ENCODE measurements around the gene ZNF582.
A peak's percentile ranks its signal among the peaks of the same experiment; 100 is the strongest.
"Not testable (repeated sequence)": the region's sequence is repeated elsewhere in the genome, so short reads cannot be mapped to it uniquely, and the experiment has no call there.

ZNF582 gene

DNA sequence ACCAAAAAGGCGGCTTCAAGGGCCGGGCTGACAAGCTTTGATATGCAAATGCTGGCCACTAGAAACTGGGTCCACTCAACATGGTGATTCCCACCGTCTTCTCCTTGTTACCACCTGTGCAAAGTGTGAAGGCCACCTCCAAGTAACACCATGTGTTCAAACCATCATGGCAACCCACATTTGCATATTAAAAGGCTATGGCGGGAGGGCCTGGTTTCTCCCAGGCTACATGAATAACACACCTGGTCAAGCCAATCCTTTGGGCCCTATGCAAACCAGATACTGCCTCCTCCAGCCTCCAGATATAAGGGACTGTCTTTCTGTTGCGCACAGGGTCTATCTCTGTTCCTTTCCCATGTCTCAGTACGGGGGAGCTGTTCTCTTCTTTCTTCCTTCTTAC is 42.1 kb downstream of the ZNF582 start:
- no peak for DNase-seq (ENCODE audit: low spot score)

DNA sequence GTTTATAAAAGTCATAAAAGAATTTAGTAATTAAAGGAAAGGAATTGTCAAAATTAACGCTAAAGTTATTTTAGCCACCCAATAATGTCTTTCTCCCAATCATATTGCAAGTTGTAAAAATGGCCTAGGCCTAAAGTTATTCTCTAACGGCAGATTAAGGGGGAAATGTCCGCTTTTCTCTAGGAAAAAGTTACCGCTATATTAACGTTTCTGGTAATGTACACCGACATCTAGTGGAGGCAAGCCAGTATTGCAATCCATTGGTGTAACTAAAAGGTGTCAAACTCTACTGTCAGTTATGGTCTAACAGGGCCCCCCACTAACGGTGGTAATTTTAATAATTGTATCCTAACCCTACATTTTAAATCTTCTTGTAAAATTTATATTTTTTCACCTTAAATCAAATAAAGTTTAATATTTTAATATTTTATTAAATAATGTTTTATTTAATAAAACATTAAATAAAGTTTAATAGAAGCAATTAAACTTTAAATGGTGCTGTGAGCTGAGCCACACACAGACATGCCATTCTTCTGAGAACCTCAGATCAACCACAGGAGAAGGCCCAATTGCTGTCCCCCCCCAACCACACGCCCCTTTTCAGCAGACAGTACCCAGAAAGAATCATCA is 42.8 kb downstream of the ZNF582 start:
- DNase-seq (ENCODE audit: low spot score): peak; percentile 68

DNA sequence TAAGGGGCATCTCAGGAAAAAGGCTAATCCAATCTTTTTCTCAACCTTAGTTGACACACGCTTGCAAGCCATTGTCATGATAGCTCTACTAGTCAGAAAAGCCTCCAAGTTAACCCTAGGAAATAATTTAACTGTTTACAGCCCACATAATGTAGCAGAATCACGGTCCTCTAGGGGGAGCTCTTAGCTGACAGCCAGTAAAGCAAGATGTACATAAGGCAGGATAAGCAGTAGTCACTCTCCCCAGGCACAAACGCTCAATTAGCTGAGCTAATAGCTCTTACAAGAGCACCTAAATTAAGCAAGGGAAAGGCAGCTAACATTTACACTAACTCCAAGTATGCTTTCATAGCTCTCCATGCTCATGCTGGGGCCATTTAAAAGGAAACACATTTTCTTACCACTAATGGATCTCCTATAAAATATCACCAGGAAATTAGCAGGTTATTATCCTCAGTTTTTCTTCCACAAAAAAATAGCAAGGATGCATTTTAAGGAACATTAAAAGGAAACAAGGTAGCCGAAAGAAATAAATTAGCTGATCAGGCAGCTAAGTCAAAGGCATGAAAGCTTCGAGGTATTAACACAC is 45.0 kb downstream of the ZNF582 start:
- peak; percentile 74 for DNase-seq (ENCODE audit: low spot score)

DNA sequence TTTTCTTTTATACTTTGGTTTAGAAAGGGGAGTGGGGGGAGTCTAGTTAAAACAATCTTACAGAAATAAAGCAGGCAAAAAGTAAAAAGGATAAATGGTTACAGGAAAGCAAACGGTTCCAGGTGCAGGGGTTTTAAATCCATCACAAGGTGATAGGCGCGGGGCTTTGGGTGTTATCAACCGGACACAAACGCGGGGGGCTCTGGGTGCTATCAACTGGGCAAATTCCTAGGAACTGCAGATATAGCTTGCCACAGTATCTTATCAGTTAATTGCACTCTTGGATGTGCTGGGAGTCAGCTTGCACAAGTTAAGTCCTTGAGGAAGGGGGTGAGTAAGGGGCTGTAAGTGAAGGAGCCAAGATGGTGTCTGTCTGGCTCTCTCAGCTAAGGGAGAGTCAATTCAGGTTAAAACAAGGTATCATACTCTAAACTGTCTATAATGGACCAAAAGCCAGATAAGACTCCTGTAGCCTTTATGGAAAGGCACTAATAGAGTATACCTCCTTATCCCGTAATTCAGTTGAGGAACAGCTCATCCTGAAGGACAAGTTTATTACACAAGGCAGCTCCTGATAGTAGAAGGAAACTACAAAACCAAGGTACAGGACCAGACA is 46.1 kb downstream of the ZNF582 start:
- no peak for DNase-seq (ENCODE audit: low spot score)

DNA sequence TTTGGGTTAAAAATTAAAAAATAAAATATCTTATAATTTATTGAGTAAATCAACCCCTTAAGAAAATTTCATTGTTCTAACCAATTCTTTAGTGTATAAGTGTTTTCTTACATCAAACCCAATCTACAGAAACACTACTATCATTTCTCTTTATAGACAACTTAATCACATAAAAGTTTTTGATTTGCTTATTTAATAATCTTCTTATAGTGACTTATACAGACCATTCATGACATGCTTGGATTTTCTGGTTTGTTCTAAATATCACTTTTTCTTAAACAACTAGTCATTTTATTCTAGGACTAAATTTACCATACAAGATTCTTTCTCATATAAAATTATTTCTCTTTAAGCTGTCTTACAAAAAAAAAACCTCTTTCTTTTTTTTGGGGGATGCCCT is 51.4 kb downstream of the ZNF582 start:
- DNase-seq (ENCODE audit: low spot score): no peak

DNA sequence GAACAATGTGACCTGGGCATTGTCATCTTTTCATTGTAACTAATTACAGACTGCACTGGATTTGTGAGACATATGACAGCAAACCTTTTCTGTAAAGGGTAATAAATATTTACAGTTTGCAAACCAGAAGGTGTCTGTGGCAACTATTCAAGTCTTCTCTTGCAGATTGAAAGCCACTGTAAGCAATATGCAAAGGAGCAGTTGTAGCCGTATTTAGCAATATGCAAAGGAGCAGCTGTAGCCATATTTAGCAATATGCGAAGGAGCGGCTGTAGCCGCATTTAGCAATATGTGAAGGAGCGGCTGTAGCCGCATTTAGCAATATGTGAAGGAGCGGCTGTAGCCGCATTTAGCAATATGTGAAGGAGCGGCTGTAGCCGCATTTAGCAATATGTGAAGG is 54.3 kb downstream of the ZNF582 start:
- DNase-seq (ENCODE audit: low spot score): not testable (repeated sequence)

DNA sequence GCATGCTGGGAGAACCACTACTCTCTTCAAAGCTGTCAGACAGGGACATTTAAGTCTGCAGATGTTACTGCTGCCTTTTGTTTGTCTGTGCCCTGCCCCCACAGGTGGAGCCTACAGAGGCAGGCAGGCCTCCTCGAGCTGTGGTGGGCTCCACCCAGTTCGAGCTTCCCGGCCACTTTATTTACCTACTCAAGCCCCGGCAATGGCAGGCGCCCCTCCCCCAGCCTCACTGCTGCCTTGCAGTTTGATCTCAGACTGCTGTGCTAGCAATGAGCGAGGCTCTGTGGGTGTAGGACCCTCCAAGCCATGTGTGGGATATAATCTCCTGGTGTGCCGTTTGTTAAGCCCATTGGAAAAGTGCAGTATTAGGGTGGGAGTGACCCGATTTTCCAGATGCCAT is 56.3 kb downstream of the ZNF582 start:
- not testable (repeated sequence) for DNase-seq (ENCODE audit: low spot score)

DNA sequence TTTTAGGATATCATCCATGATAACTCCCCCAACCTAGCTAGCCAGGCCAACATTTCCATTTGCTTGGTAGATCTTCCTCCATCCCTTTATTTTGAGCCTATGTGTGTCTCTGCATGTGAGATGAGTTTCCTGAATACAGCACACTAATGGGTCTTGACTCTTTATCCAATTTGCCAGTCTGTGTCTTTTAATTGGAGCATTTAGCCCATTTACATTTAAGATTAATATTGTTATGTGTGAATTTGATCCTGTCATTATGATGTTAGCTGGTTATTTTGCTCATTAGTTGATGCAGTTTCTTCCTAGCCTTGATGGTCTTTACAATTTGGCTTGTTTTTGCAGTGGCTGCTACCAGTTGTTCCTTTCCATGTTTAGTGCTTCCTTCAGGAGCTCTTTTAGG is 58.0 kb downstream of the ZNF582 start:
- DNase-seq (ENCODE audit: low spot score): not testable (repeated sequence)

DNA sequence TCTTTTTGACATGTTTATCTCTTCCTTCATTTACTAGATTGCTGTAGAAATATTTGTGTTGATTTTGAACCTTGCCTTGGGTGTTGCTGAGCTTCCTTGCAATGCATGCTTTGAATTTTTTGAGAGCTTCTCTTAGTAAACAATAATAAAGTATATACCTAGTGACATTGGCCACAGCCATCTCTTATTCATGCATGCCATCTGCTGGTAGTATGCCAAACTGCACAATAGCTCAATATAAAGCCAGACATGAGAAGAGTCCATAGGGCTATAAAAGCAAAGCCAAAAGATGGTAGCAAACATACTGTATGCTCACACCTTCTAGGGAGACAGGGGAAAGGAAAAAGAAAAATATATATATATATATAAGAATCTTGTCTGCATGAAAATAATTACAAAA is 59.8 kb downstream of the ZNF582 start:
- DNase-seq (ENCODE audit: low spot score): peak; percentile 72
